ENCODE results near the gene PRODH2. TPM values are rescaled to one million over a fixed set of nuclear protein-coding genes. Genes with fewer than 3 reads are reported as not detected.

Gene PRODH2
- polyA plus RNA-seq (2013, experiment 1 of 2; ENCODE audit: insufficient read length) = not detected
- polyA plus RNA-seq (2013, experiment 2 of 2; ENCODE audit: insufficient read length) = not detected

- DNase-seq = no peak
These were observed at the start of gene PRODH2 for GRCh38 chr19:35812220-35813042. TSS of gene PRODH2 (minus strand) at chr19:35812845. CDS start at chr19:35812805, 40 bp downstream.

GRCh38 chr19:35861640-35862160 lies 49.1 kb upstream of the PRODH2 start:
- DNase-seq = no peak

- DNase-seq = no peak
These were observed 48.4 kb upstream of the PRODH2 start for GRCh38 chr19:35860818-35861639.

GRCh38 chr19:35860436-35860817 lies 47.8 kb upstream of the PRODH2 start:
- DNase-seq = no peak

GRCh38 chr19:35859414-35859813 lies 46.8 kb upstream of the PRODH2 start:
- DNase-seq = no peak

- no peak for DNase-seq
These were observed 45.7 kb upstream of the PRODH2 start for GRCh38 chr19:35858311-35858710.

GRCh38 chr19:35856546-35857149 lies 44.0 kb upstream of the PRODH2 start, which contains the start of gene KIRREL2:
TSS of gene KIRREL2 (plus strand) at chr19:35856911. CDS start at chr19:35857120, 209 bp downstream.
- no peak for DNase-seq

- DNase-seq = no peak
These were observed 40.6 kb upstream of the PRODH2 start for GRCh38 chr19:35853038-35853756.

- no peak for DNase-seq
These were observed 39.6 kb upstream of the PRODH2 start, which contains the start of gene NPHS1 for GRCh38 chr19:35852029-35852780. TSS of gene NPHS1 (minus strand) at chr19:35852504. CDS start at chr19:35851837, 667 bp downstream.

- no peak for DNase-seq
These were observed 38.8 kb upstream of the PRODH2 start for GRCh38 chr19:35851213-35852028.

- no peak for DNase-seq
These were observed 36.4 kb upstream of the PRODH2 start for GRCh38 chr19:35848919-35849505.

GRCh38 chr19:35848486-35848885 lies 35.8 kb upstream of the PRODH2 start:
- no peak for DNase-seq

GRCh38 chr19:35847911-35848310 lies 35.3 kb upstream of the PRODH2 start:
- no peak for DNase-seq

GRCh38 chr19:35846038-35846668 lies 33.5 kb upstream of the PRODH2 start:
- no peak for DNase-seq

- no peak for DNase-seq
These were observed 32.8 kb upstream of the PRODH2 start for GRCh38 chr19:35845215-35846037.

- no peak for DNase-seq
These were observed 32.0 kb upstream of the PRODH2 start for GRCh38 chr19:35844482-35845214.

- no peak for DNase-seq
These were observed 31.2 kb upstream of the PRODH2 start for GRCh38 chr19:35843676-35844481.

Measured in fibroblast of skin of abdomen (primary cell).